ENCODE results near the gene ASAP3. TPM values are rescaled to one million over a fixed set of nuclear protein-coding genes. Genes with fewer than 3 reads are reported as not detected.

Gene ASAP3
- total and polyA plus RNA-seq, 2 of the 4 experiments (the other 2 are of a cell fraction) = 18.6 to 18.8 TPM

GRCh38 chr1:23533246-23534023 is 49.5 kb upstream of the ASAP3 start:
- ATAC-seq (ENCODE audit: low read depth) (no peak), DNase-seq (no peak)
- H3K4ac ChIP-seq (ENCODE audit: low read depth, low read length) = no peak overlapping the region
- H3K27me3 ChIP-seq (ENCODE audit: control insufficient read depth, insufficient read depth, low read length) = no peaks in the 10 kb centered on the region
- H3K18ac ChIP-seq (ENCODE audit: low read depth, low read length) = no peak overlapping the region
- H3K9me3 ChIP-seq (ENCODE audit: control insufficient read depth, insufficient read depth, low read length) = no peaks in the 10 kb centered on the region
- dilution Hi-C loops (cut with HindIII; ENCODE audit: low sequenced_read_pairs, unreplicated experiment) (no loop called here), in situ Hi-C loops (cut with MboI; ENCODE audit: low sequenced_read_pairs) (loop anchor here (10.0 kb wide), 1 partner anchor 559 kb away; the partner anchor contains the start of gene LACTBL1), intact Hi-C loops (cut with micrococcal nuclease) (loop anchor here (5.0 to 10.0 kb wide), 2 partner anchors 191 to 349 kb away; partner anchors contain the start of gene HNRNPR)
- H2BK15ac ChIP-seq (ENCODE audit: low read depth, low read length) = no peak overlapping the region
- no peaks in the 10 kb centered on the region for H3K9me1 ChIP-seq (ENCODE audit: insufficient read depth, low read length)
- no peaks in the 10 kb centered on the region for H4K20me1 ChIP-seq (ENCODE audit: insufficient read depth, low read length)
- H3K9ac ChIP-seq (ENCODE audit: low read depth, low read length) = no peak overlapping the region
- H3K23ac ChIP-seq (ENCODE audit: low read depth, low read length) = no peak overlapping the region
- H4K8ac ChIP-seq (ENCODE audit: low read depth in 2 of 2, low read length in 2 of 2) = no peak overlapping the region
- no peak overlapping the region for H2BK20ac ChIP-seq (ENCODE audit: low read depth, low read length)
- no peaks in the 10 kb centered on the region for H3K36me3 ChIP-seq (ENCODE audit: control insufficient read depth, insufficient read depth, low read length)
- no peak overlapping the region for H3K14ac ChIP-seq (replicated peaks; ENCODE audit: low read depth, low read length)
- no peak overlapping the region for H3K4me3 ChIP-seq (ENCODE audit: insufficient read depth, low read depth, low read length)
- H3K27ac ChIP-seq (ENCODE audit: insufficient read depth, low read length) = no peak overlapping the region
- no peak overlapping the region for H2BK120ac ChIP-seq (ENCODE audit: low read depth, low read length)
- H3K56ac ChIP-seq (ENCODE audit: extremely low read depth, insufficient read depth, low read length) = no peak overlapping the region
- H3K79me1 ChIP-seq (ENCODE audit: low read depth in 1 of 2, low read length in 2 of 2) = 0 out of 4 replicates have a peak, but pooled peaks cover 0 to 7% of the 10 kb centered on the region in 2 experiments
- H4K5ac ChIP-seq (ENCODE audit: low read depth, low read length) = no peak overlapping the region
- no peak overlapping the region for H2AFZ ChIP-seq (replicated peaks; ENCODE audit: low read length, poor library complexity)
- BruUV-seq (replicated peaks) = no TSS peak
- peaks cover 7% of the 10 kb centered on the region; the same call in 1 of the 2 replicates for H3K4me1 ChIP-seq (ENCODE audit: control insufficient read depth, insufficient read depth, low read length)
- 100% methylated on average over 3 of the region's 6 CpGs; no CpG with 5 or more reads in 1 of the 2 experiments for WGBS, 2 experiments (ENCODE audit: extremely low coverage in 2 of 2, insufficient read length in 1 of 2)
- ChIA-PET CTCF (no interaction called here), POLR2A (ENCODE audit: unreplicated experiment) (no interaction called here)
- H3K4me2 ChIP-seq (ENCODE audit: low read depth, low read length) = no peak overlapping the region
- no peak overlapping the region for H2BK5ac ChIP-seq (ENCODE audit: low read depth, low read length, poor library complexity, severe bottlenecking)
- no peak overlapping the region for H2AK5ac ChIP-seq (ENCODE audit: low read depth, low read length)
- no peak overlapping the region for H2AK9ac ChIP-seq (replicated peaks; ENCODE audit: low read depth, low read length, poor library complexity)
- no peak overlapping the region for H4K91ac ChIP-seq (ENCODE audit: insufficient read depth, low read depth, low read length)
- TF ChIP-seq POLR2A (IDR thresholded peaks at IDR 0.05; ENCODE audit: low read depth, low read length) (no peak), CTCF (conservative IDR thresholded peaks at IDR 0.05; ENCODE audit: low read depth, low read length) (no peak), CEBPB (IDR thresholded peaks at IDR 0.05; ENCODE audit: low read depth, low read length) (no peak), NFE2L2 (IDR thresholded peaks at IDR 0.05; ENCODE audit: low read depth, low read length) (no peak), ELK1 (IDR thresholded peaks at IDR 0.05; ENCODE audit: borderline replicate concordance, low read depth, low read length) (no peak), MAZ (IDR thresholded peaks at IDR 0.05; ENCODE audit: borderline replicate concordance, low read depth, low read length) (no peak), USF2 (IDR thresholded peaks at IDR 0.05; ENCODE audit: low read depth, low read length) (no peak), MXI1 (IDR thresholded peaks at IDR 0.05; ENCODE audit: borderline replicate concordance, low read depth, low read length) (no peak), RFX5 (IDR thresholded peaks at IDR 0.05; ENCODE audit: low read depth, low read length) (no peak), MAFK (IDR thresholded peaks at IDR 0.05; ENCODE audit: low read depth, low read length) (no peak), CHD1 (IDR thresholded peaks at IDR 0.05; ENCODE audit: low read depth, low read length) (no peak), SMC3 (IDR thresholded peaks at IDR 0.05; ENCODE audit: low read depth, low read length) (no peak)
